ENCODE results near the gene FABP6.

- TF ChIP-seq REST (IDR thresholded peaks at IDR 0.05) (no peak), CTCF (IDR thresholded peaks at IDR 0.05; ENCODE audit: low read depth, low read length, missing input control) (no peak), YY1 (IDR thresholded peaks at IDR 0.05) (no peak), SP1 (IDR thresholded peaks at IDR 0.05) (no peak), RXRA (IDR thresholded peaks at IDR 0.05) (no peak)
These were observed 51.2 kb downstream of the FABP6 start for GRCh38 chr5:160280384-160281095.
